Stomach (tissue), 4 donors: ENCODE results near the gene PRKCA.

Source experiments
- CTCF ChIP-seq, 7 experiments: fragments of 450-650 bp in 4 of 7; fragments of 200-600 bp in 3 of 7; sonication (generic) in 3 of 7; IDR thresholded peaks; one replicate each; pipeline ENCODE4 v1.5.1; 2016 to 2019; ENCODE audit warnings: antibody characterized with exemption in 7 of 7, control low read depth in 2 of 7, mild to moderate bottlenecking in 1 of 7
- EP300 ChIP-seq: sonication (generic); formaldehyde crosslinking; IDR thresholded peaks from one replicate; pipeline ENCODE4 v1.6.1; 2017; ENCODE audit warnings: antibody characterized with exemption
- POLR2A ChIP-seq, 4 donors: fragments of 450-650 bp; IDR thresholded peaks; one replicate each; pipeline ENCODE4 v1.6.1; 2016; ENCODE audit warnings: antibody characterized with exemption in 4 of 4, control low read depth in 2 of 4, mild to moderate bottlenecking in 1 of 4, moderate library complexity in 1 of 4
- POLR2AphosphoS5 ChIP-seq, 3 donors: sonication (generic); formaldehyde crosslinking; IDR thresholded peaks; one replicate each; pipeline ENCODE4 v1.6.1; 2016; ENCODE audit warnings: antibody characterized with exemption in 3 of 3

GRCh38 chr17:66270106-66270505 is 32.3 kb upstream of the PRKCA start:
- TF ChIP-seq EP300 = no peak
- TF ChIP-seq CTCF (IDR thresholded peaks at IDR 0.05) = no peak
- no peak for TF ChIP-seq POLR2A (IDR thresholded peaks at IDR 0.05)
- no peak for TF ChIP-seq POLR2AphosphoS5 (IDR thresholded peaks at IDR 0.05)
